HEK293T (cell line): Measurements from ENCODE around the gene RNF227.

Experiments used
- BHLHE40 ChIP-seq: fragments of 450-650 bp; IDR thresholded peaks from 2 replicates; pipeline ENCODE4 v1.6.1; 2016; ENCODE audit warnings: mild to moderate bottlenecking, moderate library complexity, borderline replicate concordance
- ELF4 ChIP-seq: fragments of 450-650 bp; IDR thresholded peaks from 2 replicates; pipeline ENCODE4 v1.6.1; 2017; ENCODE audit warnings: antibody characterized with exemption
- FOXA1 ChIP-seq: fragments of 450-650 bp; IDR thresholded peaks from 2 replicates; pipeline ENCODE4 v1.6.1; 2016; ENCODE audit warnings: mild to moderate bottlenecking
- FOXK2 ChIP-seq: fragments of 450-650 bp; IDR thresholded peaks from 2 replicates; pipeline ENCODE4 v1.6.1; 2016; ENCODE audit warnings: mild to moderate bottlenecking
- FOXM1 ChIP-seq: fragments of 450-650 bp; IDR thresholded peaks from 2 replicates; pipeline ENCODE4 v1.6.1; 2017; ENCODE audit warnings: mild to moderate bottlenecking, borderline replicate concordance
- L3MBTL2 ChIP-seq: fragments of 450-650 bp; conservative IDR thresholded peaks from 2 replicates; pipeline ENCODE4 v1.6.1; 2016; ENCODE audit warnings: mild to moderate bottlenecking
- LEF1 ChIP-seq: fragments of 450-650 bp; IDR thresholded peaks from 2 replicates; pipeline ENCODE4 v1.6.1; 2017; ENCODE audit warnings: mild to moderate bottlenecking, borderline replicate concordance
- NFRKB ChIP-seq: fragments of 450-650 bp; IDR thresholded peaks from 2 replicates; pipeline ENCODE4 v1.6.1; 2016; ENCODE audit warnings: mild to moderate bottlenecking, moderate library complexity
- PKNOX1 ChIP-seq: fragments of 450-650 bp; IDR thresholded peaks from 2 replicates; pipeline ENCODE4 v1.6.1; 2016
- SP1 ChIP-seq: fragments of 450-650 bp; IDR thresholded peaks from 2 replicates; pipeline ENCODE4 v1.6.1; 2017
- ZNF384 ChIP-seq: fragments of 450-650 bp; IDR thresholded peaks from 2 replicates; pipeline ENCODE4 v1.6.1; 2016

- TF ChIP-seq SP1 (no peak), FOXA1 (no peak), ZNF384 (no peak), L3MBTL2 (no peak), BHLHE40 (no peak), ELF4 (no peak), NFRKB (no peak), FOXM1 (no peak), FOXK2 (no peak), PKNOX1 (no peak), LEF1 (no peak)
Measured at GRCh38 chr17:7922845-7923628, 6.9 kb upstream of the RNF227 start.
